Nephron progenitor cell (in vitro differentiated cells): ENCODE data around the gene MT1F.

Source experiments
- DNase-seq: peaks from one replicate; pipeline ENCODE4 v3.0.0; 2021
- H3K27ac Mint-ChIP-seq: 2 replicates; pipeline ENCODE4 v1.8.0; 2021; ENCODE audit warnings: mild to moderate bottlenecking, moderate library complexity, mixed read lengths
- H3K27me3 Mint-ChIP-seq: 2 replicates; pipeline ENCODE4 v1.8.0; 2021; ENCODE audit warnings: mild to moderate bottlenecking, low read depth, mixed read lengths; ENCODE audit not compliant: poor library complexity
- H3K36me3 Mint-ChIP-seq: 2 replicates; pipeline ENCODE4 v1.8.0; 2021; ENCODE audit warnings: low read depth, mixed read lengths
- H3K4me1 Mint-ChIP-seq: 2 replicates; pipeline ENCODE4 v1.8.0; 2021; ENCODE audit warnings: mixed read lengths
- H3K4me3 Mint-ChIP-seq: 2 replicates; pipeline ENCODE4 v1.8.0; 2021; ENCODE audit warnings: mild to moderate bottlenecking, moderate library complexity, mixed read lengths
- H3K9me3 Mint-ChIP-seq: 2 replicates; pipeline ENCODE4 v1.8.0; 2021; ENCODE audit warnings: mild to moderate bottlenecking, moderate library complexity, mixed read lengths
- CTCF ChIP-seq: fragments of 200-600 bp; sonication (generic); IDR thresholded peaks from 2 replicates; pipeline ENCODE4 v1.5.0; 2021; ENCODE audit warnings: antibody characterized with exemption

The MT1F gene

GRCh38 chr16:56625140-56625942, 32.4 kb upstream of the MT1F start, which contains the start of gene MT1E:
TSS of gene MT1E (plus strand) at chr16:56625781. CDS start at chr16:56625852, 71 bp downstream.
- H3K4me1 Mint-ChIP-seq, result peaks cover 25% of the 10 kb centered on the region
- no peaks in the 10 kb centered on the region for H3K36me3 Mint-ChIP-seq
- DNase-seq, result peak; percentile 46
- TF ChIP-seq CTCF, result no peak
- H3K27me3 Mint-ChIP-seq, result peaks cover 100% of the 10 kb centered on the region
- H3K27ac Mint-ChIP-seq, result no peak within 1 kb of the TSS
- peaks cover 18% of the 10 kb centered on the region for H3K9me3 Mint-ChIP-seq
- peak within 1 kb of the TSS; percentile 81 for H3K4me3 Mint-ChIP-seq

GRCh38 chr16:56625943-56626654, 31.7 kb upstream of the MT1F start:
- no peaks in the 10 kb centered on the region for H3K36me3 Mint-ChIP-seq
- peaks cover 19% of the 10 kb centered on the region for H3K4me1 Mint-ChIP-seq
- TF ChIP-seq CTCF, result no peak
- H3K27ac Mint-ChIP-seq, result no peak overlapping the region
- H3K27me3 Mint-ChIP-seq, result peaks cover 100% of the 10 kb centered on the region
- no peak for DNase-seq
- peaks cover 18% of the 10 kb centered on the region for H3K9me3 Mint-ChIP-seq
- H3K4me3 Mint-ChIP-seq, result peak overlapping the region; percentile 72

GRCh38 chr16:56626685-56627084, 31.1 kb upstream of the MT1F start:
- no peak for DNase-seq
- H3K36me3 Mint-ChIP-seq, result no peaks in the 10 kb centered on the region
- peaks cover 18% of the 10 kb centered on the region for H3K9me3 Mint-ChIP-seq
- H3K4me3 Mint-ChIP-seq, result no peak overlapping the region
- H3K4me1 Mint-ChIP-seq, result peaks cover 14% of the 10 kb centered on the region
- H3K27me3 Mint-ChIP-seq, result peaks cover 100% of the 10 kb centered on the region
- no peak for TF ChIP-seq CTCF
- H3K27ac Mint-ChIP-seq, result no peak overlapping the region

- DNase-seq, result no peak
- Mint-ChIP-seq H3K4me3 (no peak overlapping the region), H3K27me3 (peaks cover 100% of the 10 kb centered on the region), H3K36me3 (no peaks in the 10 kb centered on the region), H3K27ac (no peak overlapping the region), H3K4me1 (peaks cover 19% of the 10 kb centered on the region), H3K9me3 (peaks cover 7% of the 10 kb centered on the region)
- no peak for TF ChIP-seq CTCF
These were observed 29.0 kb upstream of the MT1F start for GRCh38 chr16:56628486-56629350.

GRCh38 chr16:56629531-56629930, 28.2 kb upstream of the MT1F start:
- H3K4me3 Mint-ChIP-seq, result no peak overlapping the region
- no peak for DNase-seq
- H3K27me3 Mint-ChIP-seq, result peaks cover 100% of the 10 kb centered on the region
- TF ChIP-seq CTCF, result no peak
- peaks cover 4% of the 10 kb centered on the region for H3K9me3 Mint-ChIP-seq
- H3K36me3 Mint-ChIP-seq, result no peaks in the 10 kb centered on the region
- no peak overlapping the region for H3K27ac Mint-ChIP-seq
- H3K4me1 Mint-ChIP-seq, result peaks cover 19% of the 10 kb centered on the region
